Right lobe of liver (tissue), 4 donors: ENCODE measurements around the gene TMEM134.

Experiments used
- CTCF ChIP-seq, 4 donors: fragments of 200-600 bp in 3 of 4; fragments of 450-650 bp in 1 of 4; IDR thresholded peaks; one replicate each; pipeline versions ENCODE4 v1.5.1 to v1.8.0; 2016 to 2022; ENCODE audit warnings: antibody characterized with exemption in 4 of 4, mild to moderate bottlenecking in 2 of 4
- POLR2A ChIP-seq: fragments of 450-650 bp; IDR thresholded peaks from one replicate; pipeline ENCODE4 v1.6.1; 2017; ENCODE audit warnings: antibody characterized with exemption, mild to moderate bottlenecking
- donor health status: DM: no; HTN: no; CAD: no.
- donor health status: DM: no; HTN: no; CAD: no.
- donor health status: DM: no; HTN: yes; CAD: no.

GRCh38 chr11:67458266-67458665 is 10.8 kb downstream of the TMEM134 start:
- no peak for TF ChIP-seq CTCF (IDR thresholded peaks at IDR 0.05)
- no peak for TF ChIP-seq POLR2A
